ENCODE results near the gene ATP4A.

Gene ATP4A

GRCh38 chr19:35549174-35549788 is 14.2 kb downstream of the ATP4A start:
- peak in 2 of 3 donors; percentile 18 to 63 for DNase-seq (ENCODE audit: low read depth in 3 of 3)

GRCh38 chr19:35546532-35546931 is 16.9 kb downstream of the ATP4A start:
- DNase-seq (ENCODE audit: low read depth in 3 of 3) = no peak

- DNase-seq (ENCODE audit: low read depth in 3 of 3) = peak; percentile 44 to 70 (median 63)
Observed at GRCh38 chr19:35545855-35546381, 17.5 kb downstream of the ATP4A start.

GRCh38 chr19:35545001-35545854 is 18.2 kb downstream of the ATP4A start, which contains the start of gene TMEM147:
TSS of gene TMEM147 (plus strand) at chr19:35545626. CDS start at chr19:35545740, 114 bp downstream.
- DNase-seq (ENCODE audit: low read depth in 3 of 3) = peak; percentile 58 to 84 (median 72)

- no peak for DNase-seq (ENCODE audit: low read depth in 3 of 3)
Observed at GRCh38 chr19:35544110-35544802, 19.2 kb downstream of the ATP4A start.

GRCh38 chr19:35543280-35544109 is 20.0 kb downstream of the ATP4A start:
- DNase-seq (ENCODE audit: low read depth in 3 of 3) = no peak

GRCh38 chr19:35542209-35542608 is 21.2 kb downstream of the ATP4A start:
- no peak for DNase-seq (ENCODE audit: low read depth in 3 of 3)

GRCh38 chr19:35540356-35540927 is 23.0 kb downstream of the ATP4A start:
- no peak for DNase-seq (ENCODE audit: low read depth in 3 of 3)

- DNase-seq (ENCODE audit: low read depth in 3 of 3) = no peak
Observed at GRCh38 chr19:35539850-35540249, 23.6 kb downstream of the ATP4A start.

- DNase-seq (ENCODE audit: low read depth in 3 of 3) = no peak
Observed at GRCh38 chr19:35539314-35539713, 24.1 kb downstream of the ATP4A start.

GRCh38 chr19:35534803-35535480 is 28.5 kb downstream of the ATP4A start:
- DNase-seq (ENCODE audit: low read depth in 3 of 3) = no peak

- no peak for DNase-seq (ENCODE audit: low read depth in 3 of 3)
Observed at GRCh38 chr19:35533822-35534392, 29.6 kb downstream of the ATP4A start.

GRCh38 chr19:35533201-35533821 is 30.1 kb downstream of the ATP4A start, which contains the start of gene GAPDHS:
TSS of gene GAPDHS (plus strand) at chr19:35533456. CDS start at chr19:35533528, 72 bp downstream.
- no peak for DNase-seq (ENCODE audit: low read depth in 3 of 3)

- DNase-seq (ENCODE audit: low read depth in 3 of 3) = no peak
Observed at GRCh38 chr19:35531291-35531690, 32.2 kb downstream of the ATP4A start.

- no peak for DNase-seq (ENCODE audit: low read depth in 3 of 3)
Observed at GRCh38 chr19:35529241-35530218, 33.9 kb downstream of the ATP4A start.

- DNase-seq (ENCODE audit: low read depth in 3 of 3) = no peak
Observed at GRCh38 chr19:35528218-35529038, 35.0 kb downstream of the ATP4A start, which contains the start of gene SBSN. TSS of gene SBSN (minus strand) at chr19:35528311. CDS start at chr19:35528281, 30 bp downstream.

- DNase-seq (ENCODE audit: low read depth in 3 of 3) = no peak
Observed at GRCh38 chr19:35525873-35526272, 37.6 kb downstream of the ATP4A start.
